Measurements from ENCODE around the gene POU2F3.

The POU2F3 gene

DNA sequence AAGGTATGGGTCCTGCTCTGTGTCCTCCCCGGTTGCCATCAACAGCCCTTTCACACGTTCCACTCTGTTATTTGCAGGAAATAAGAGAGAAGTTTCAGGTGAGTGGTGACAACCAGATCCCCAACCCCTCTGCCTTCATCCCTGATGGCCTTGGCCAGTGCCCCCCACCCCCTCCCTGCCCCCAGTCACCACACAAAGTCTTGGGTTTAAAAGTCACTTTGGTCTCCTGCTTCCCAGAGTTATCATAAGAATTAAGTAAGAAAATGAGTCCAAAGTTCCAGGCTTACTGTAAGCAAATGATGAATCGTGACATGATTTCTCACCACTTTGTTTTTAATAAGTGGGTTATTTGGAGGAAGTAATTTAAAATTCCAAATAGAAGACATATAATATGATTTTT lies 38.3 kb upstream of the POU2F3 start:
- TF ChIP-seq, protein P1, sequence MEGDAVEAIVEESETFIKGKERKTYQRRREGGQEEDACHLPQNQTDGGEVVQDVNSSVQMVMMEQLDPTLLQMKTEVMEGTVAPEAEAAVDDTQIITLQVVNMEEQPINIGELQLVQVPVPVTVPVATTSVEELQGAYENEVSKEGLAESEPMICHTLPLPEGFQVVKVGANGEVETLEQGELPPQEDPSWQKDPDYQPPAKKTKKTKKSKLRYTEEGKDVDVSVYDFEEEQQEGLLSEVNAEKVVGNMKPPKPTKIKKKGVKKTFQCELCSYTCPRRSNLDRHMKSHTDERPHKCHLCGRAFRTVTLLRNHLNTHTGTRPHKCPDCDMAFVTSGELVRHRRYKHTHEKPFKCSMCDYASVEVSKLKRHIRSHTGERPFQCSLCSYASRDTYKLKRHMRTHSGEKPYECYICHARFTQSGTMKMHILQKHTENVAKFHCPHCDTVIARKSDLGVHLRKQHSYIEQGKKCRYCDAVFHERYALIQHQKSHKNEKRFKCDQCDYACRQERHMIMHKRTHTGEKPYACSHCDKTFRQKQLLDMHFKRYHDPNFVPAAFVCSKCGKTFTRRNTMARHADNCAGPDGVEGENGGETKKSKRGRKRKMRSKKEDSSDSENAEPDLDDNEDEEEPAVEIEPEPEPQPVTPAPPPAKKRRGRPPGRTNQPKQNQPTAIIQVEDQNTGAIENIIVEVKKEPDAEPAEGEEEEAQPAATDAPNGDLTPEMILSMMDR (IDR thresholded peaks at IDR 0.05; ENCODE audit: control insufficient read depth, insufficient read depth, low read depth, low read length, missing control alignments) = no peak
- H3K4me3 ChIP-seq (ENCODE audit: control insufficient read depth, low read depth, low read length) = no peak overlapping the region
- DNase-seq (ENCODE audit: low read depth) = no peak

DNA sequence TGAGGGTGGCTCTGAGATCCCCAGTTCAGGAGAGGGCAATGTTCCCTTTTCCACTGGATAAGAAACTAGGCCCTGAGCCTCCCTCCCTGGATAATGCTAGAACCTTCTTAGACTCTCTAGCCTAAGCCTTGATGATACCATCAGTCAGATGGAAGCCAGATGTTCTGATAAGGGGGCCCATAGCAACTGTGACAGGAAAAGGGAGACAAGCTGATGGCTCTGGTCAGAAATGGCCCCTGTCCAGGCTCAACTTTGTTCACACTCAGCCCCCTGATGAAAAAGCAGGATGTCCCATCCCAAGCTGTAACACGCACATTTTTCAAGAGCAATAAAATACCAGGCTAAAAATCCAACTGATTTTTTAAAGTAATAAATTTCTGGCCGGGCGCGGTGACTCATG lies 36.3 kb upstream of the POU2F3 start:
- TF ChIP-seq, protein P1 (IDR thresholded peaks at IDR 0.05; ENCODE audit: control insufficient read depth, insufficient read depth, low read depth, low read length, missing control alignments) = no peak

DNA sequence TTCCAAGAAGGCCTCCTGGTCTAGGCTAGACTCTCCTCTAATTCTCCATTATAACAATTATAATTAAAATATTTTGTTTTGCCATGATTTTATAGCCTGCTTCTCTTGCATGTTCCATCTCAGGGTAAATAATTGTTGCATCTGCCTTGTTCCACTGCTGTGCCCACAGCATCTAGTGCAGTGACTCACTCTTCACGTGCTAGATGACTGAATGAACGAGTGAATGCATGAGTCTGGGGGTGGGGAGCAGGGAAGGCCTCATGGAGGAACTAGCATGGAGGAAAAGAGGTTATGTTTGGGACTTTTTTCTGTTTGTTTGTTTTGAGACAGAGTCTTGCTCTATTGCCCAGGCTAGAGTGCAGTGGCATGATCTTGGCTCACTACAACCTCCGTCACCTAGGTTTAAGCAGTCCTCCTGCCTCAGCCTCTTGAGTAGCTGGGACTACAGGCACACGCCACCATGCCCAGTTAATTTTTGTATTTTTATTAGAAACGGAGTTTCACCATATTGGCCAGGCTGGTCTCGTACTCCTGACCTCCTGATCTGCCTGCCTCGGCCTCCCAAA lies 34.3 kb upstream of the POU2F3 start:
- H3K4me3 ChIP-seq (ENCODE audit: control insufficient read depth, low read depth, low read length) = no peak overlapping the region
- TF ChIP-seq, protein P1 (IDR thresholded peaks at IDR 0.05; ENCODE audit: control insufficient read depth, insufficient read depth, low read depth, low read length, missing control alignments) = no peak
- no peak for DNase-seq (ENCODE audit: low read depth)

More for the DNA sequence above, 36.3 kb upstream of the POU2F3 start:
- H3K4me3 ChIP-seq (ENCODE audit: control insufficient read depth, low read depth, low read length) = no peak overlapping the region
- no peak for DNase-seq (ENCODE audit: low read depth)

DNA sequence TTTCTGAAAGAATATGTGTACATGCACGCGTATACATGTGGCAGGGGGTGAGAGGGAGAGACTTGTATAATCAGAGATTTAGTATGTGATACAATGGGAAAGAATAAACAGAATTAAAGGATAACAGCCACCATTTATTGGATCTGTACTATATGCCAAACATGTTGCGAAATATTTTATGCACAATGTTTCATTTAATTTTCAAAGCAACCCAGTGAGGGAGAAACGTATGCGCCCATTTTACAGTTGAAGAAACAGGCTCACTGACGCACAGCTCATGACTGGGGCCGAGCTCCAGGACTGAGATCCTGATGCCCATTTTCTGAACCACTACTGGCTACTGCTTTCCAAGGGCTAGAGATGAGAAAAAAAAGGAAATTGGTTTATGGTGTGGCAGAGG lies 32.4 kb upstream of the POU2F3 start:
- no peak for DNase-seq (ENCODE audit: low read depth)
- TF ChIP-seq, protein P1 (IDR thresholded peaks at IDR 0.05; ENCODE audit: control insufficient read depth, insufficient read depth, low read depth, low read length, missing control alignments) = no peak
- no peak overlapping the region for H3K4me3 ChIP-seq (ENCODE audit: control insufficient read depth, low read depth, low read length)

DNA sequence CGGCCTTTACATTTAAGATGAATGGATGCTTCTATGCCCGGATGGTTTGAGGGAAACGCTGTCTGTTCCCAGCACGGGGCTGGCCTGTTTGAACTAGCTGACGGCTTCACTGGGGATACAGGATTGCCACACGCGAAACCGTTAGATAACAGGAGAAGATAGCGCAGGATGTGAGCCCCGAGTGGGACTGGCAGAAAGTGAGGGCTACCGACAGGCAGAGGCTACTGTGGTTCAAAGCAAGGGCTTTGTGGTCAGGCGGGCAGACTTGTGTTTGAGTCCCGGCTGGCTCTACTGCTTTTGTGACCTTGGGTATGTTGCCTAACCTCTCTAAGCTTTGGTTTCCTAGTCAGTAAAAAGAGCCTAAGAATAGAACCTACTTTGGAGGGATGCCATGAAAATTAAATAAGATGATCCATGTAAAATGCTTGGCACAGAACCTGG lies 31.9 kb upstream of the POU2F3 start:
- DNase-seq (ENCODE audit: low read depth) = no peak
- TF ChIP-seq, protein P1 (IDR thresholded peaks at IDR 0.05; ENCODE audit: control insufficient read depth, insufficient read depth, low read depth, low read length, missing control alignments) = no peak
- no peak overlapping the region for H3K4me3 ChIP-seq (ENCODE audit: control insufficient read depth, low read depth, low read length)

DNA sequence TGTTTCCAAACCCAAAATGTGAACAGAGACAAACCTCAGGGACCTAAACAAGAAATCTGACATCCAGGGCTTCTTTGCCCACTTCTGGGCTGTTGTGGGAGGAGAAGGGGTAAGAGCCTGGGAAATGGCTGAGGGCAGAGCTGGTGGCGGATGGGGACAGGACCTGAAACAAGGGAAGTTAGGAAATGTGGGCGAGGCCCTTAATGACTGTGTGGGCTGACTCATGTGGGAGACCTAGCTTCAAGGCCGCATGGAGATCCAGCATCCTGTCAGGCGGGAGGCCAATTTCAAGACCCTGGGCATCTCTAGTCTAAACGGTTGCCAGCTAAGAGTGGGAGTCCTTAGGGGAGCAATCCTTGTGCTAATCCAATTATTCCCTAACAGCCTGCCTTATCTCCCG lies 31.2 kb upstream of the POU2F3 start:
- TF ChIP-seq, protein P1 (IDR thresholded peaks at IDR 0.05; ENCODE audit: control insufficient read depth, insufficient read depth, low read depth, low read length, missing control alignments) = no peak
- DNase-seq (ENCODE audit: low read depth) = no peak
- H3K4me3 ChIP-seq (ENCODE audit: control insufficient read depth, low read depth, low read length) = no peak overlapping the region

Data from AG09309 (cell line).